IMR-90 (cell line): ENCODE results near the gene N4BP2. TPM values are rescaled to one million over a fixed set of nuclear protein-coding genes. Genes with fewer than 3 reads are reported as not detected.

Source experiments
- ATAC-seq: fragments of 200-7000 bp; cut with Tn5 transposase; 2 replicates; pipeline ENCODE4 v1.9.1; 2020; ENCODE audit warnings: low read depth, mild to moderate bottlenecking, moderate library complexity
- BruUV-seq: library from RNA; stranded (reverse); fragments of 400-500 nt; replicated peaks from 2 replicates; lab custom pipeline; 2021; lab: Mats Ljungman, UMichigan
- CTCF ChIA-PET: fragments of 300-600 bp; formaldehyde crosslinking; extraction: SDS; loops from one replicate; lab custom pipeline; 2021; ENCODE audit warnings: antibody characterized with exemption; lab: Yijun Ruan, JAX
- POLR2A ChIA-PET: fragments of 300-600 bp; sonication (Branson Sonifier 250); formaldehyde crosslinking; loops from one replicate; lab custom pipeline; 2022; ENCODE audit warnings: antibody characterized with exemption; ENCODE audit not compliant: unreplicated experiment; lab: Charles Lee
- DNase-seq: peaks from one replicate; pipeline ENCODE4 v3.0.0; 2013
- H2AFZ ChIP-seq: replicated peaks from 2 replicates; pipeline ENCODE3; 2013; ENCODE audit warnings: low read length, mild to moderate bottlenecking; ENCODE audit not compliant: poor library complexity
- H2AK5ac ChIP-seq: 2 replicates; pipeline ENCODE4 v1.6.1; 2013; ENCODE audit warnings: low read depth, low read length, inconsistent platforms
- H2AK9ac ChIP-seq: replicated peaks from 2 replicates; pipeline ENCODE3; 2013; ENCODE audit warnings: mild to moderate bottlenecking, low read depth, low read length, moderate library complexity; ENCODE audit not compliant: poor library complexity
- H2BK120ac ChIP-seq: 2 replicates; pipeline ENCODE4 v1.6.1; 2013; ENCODE audit warnings: low read depth, low read length, inconsistent platforms
- H2BK15ac ChIP-seq: 3 replicates; pipeline ENCODE4 v1.6.1; 2013; ENCODE audit warnings: low read depth, low read length, inconsistent platforms
- H2BK20ac ChIP-seq: 2 replicates; pipeline ENCODE4 v1.6.1; 2013; ENCODE audit warnings: low read depth, mild to moderate bottlenecking, inconsistent platforms, low read length, moderate library complexity
- H2BK5ac ChIP-seq: 2 replicates; pipeline ENCODE4 v1.6.1; 2013; ENCODE audit warnings: mild to moderate bottlenecking, low read depth, low read length, inconsistent platforms; ENCODE audit not compliant: poor library complexity, severe bottlenecking
- H3K14ac ChIP-seq: replicated peaks from 2 replicates; pipeline ENCODE4 v1.6.1; 2013; ENCODE audit warnings: low read depth, low read length, inconsistent platforms
- H3K18ac ChIP-seq: 2 replicates; pipeline ENCODE4 v1.6.1; 2013; ENCODE audit warnings: low read depth, low read length, control low read depth
- H3K23ac ChIP-seq: 2 replicates; pipeline ENCODE4 v1.6.1; 2013; ENCODE audit warnings: low read depth, low read length, inconsistent platforms
- H3K27ac ChIP-seq: 2 replicates; pipeline ENCODE4 v1.5.1; 2013; ENCODE audit warnings: mild to moderate bottlenecking, control low read depth, low read length; ENCODE audit not compliant: insufficient read depth
- H3K27me3 ChIP-seq: 2 replicates; pipeline ENCODE4 v1.6.1; 2013; ENCODE audit warnings: low read length; ENCODE audit not compliant: control insufficient read depth, insufficient read depth
- H3K36me3 ChIP-seq: 2 replicates; pipeline ENCODE4 v1.6.1; 2013; ENCODE audit warnings: low read length, mixed read lengths; ENCODE audit not compliant: control insufficient read depth, insufficient read depth
- H3K4ac ChIP-seq: 2 replicates; pipeline ENCODE4 v1.6.1; 2013; ENCODE audit warnings: low read depth, low read length, inconsistent platforms
- H3K4me1 ChIP-seq: 2 replicates; pipeline ENCODE4 v1.6.1; 2013; ENCODE audit warnings: low read length, mixed read lengths; ENCODE audit not compliant: control insufficient read depth, insufficient read depth
- H3K4me2 ChIP-seq: 2 replicates; pipeline ENCODE4 v1.6.1; 2013; ENCODE audit warnings: low read depth, mild to moderate bottlenecking, control low read depth, low read length, moderate library complexity
- H3K4me3 ChIP-seq: 2 replicates; pipeline ENCODE4 v1.5.1; 2013; ENCODE audit warnings: low read depth, mild to moderate bottlenecking, control low read depth, low read length, moderate library complexity; ENCODE audit not compliant: insufficient read depth
- H3K56ac ChIP-seq: 2 replicates; pipeline ENCODE4 v1.6.1; 2013; ENCODE audit warnings: low read length, inconsistent platforms; ENCODE audit not compliant: insufficient read depth; ENCODE audit errors: extremely low read depth
- H3K79me1 ChIP-seq, 2 experiments: 2 replicates each; pipeline ENCODE4 v1.6.1; 2013; ENCODE audit warnings: low read length in 2 of 2, inconsistent platforms in 1 of 2, low read depth in 1 of 2
- H3K9ac ChIP-seq: 2 replicates; pipeline ENCODE4 v1.6.1; 2013; ENCODE audit warnings: low read depth, low read length, control low read depth
- H3K9me1 ChIP-seq: 2 replicates; pipeline ENCODE4 v1.6.1; 2013; ENCODE audit warnings: low read length, inconsistent platforms; ENCODE audit not compliant: insufficient read depth
- H3K9me3 ChIP-seq: 2 replicates; pipeline ENCODE4 v1.6.1; 2013; ENCODE audit warnings: low read length; ENCODE audit not compliant: control insufficient read depth, insufficient read depth
- H4K20me1 ChIP-seq: 2 replicates; pipeline ENCODE4 v1.6.1; 2013; ENCODE audit warnings: low read length, inconsistent platforms; ENCODE audit not compliant: insufficient read depth
- H4K5ac ChIP-seq: 2 replicates; pipeline ENCODE4 v1.6.1; 2013; ENCODE audit warnings: mild to moderate bottlenecking, low read depth, low read length, control low read depth
- H4K8ac ChIP-seq, 2 experiments: 2 replicates each; pipeline ENCODE4 v1.6.1; 2013; ENCODE audit warnings: low read depth in 2 of 2, low read length in 2 of 2, control low read depth in 1 of 2, inconsistent platforms in 1 of 2
- H4K91ac ChIP-seq: 2 replicates; pipeline ENCODE4 v1.6.1; 2013; ENCODE audit warnings: low read depth, low read length, inconsistent platforms; ENCODE audit not compliant: insufficient read depth
- BHLHE40 ChIP-seq: fragments of 150-350 bp; IDR thresholded peaks from 2 replicates; pipeline ENCODE4 v1.6.1; 2016; ENCODE audit warnings: mild to moderate bottlenecking, low read depth, low read length
- FOS ChIP-seq: fragments of 150-350 bp; IDR thresholded peaks from 2 replicates; pipeline ENCODE4 v1.6.1; 2016; ENCODE audit warnings: low read depth, low read length
- MAZ ChIP-seq: IDR thresholded peaks from 2 replicates; pipeline ENCODE4 v1.6.1; 2012; ENCODE audit warnings: low read depth, mild to moderate bottlenecking, low read length, improper control_type of control experiment, moderate library complexity, borderline replicate concordance
- RAD21 ChIP-seq: IDR thresholded peaks from 2 replicates; pipeline ENCODE4 v1.6.1; 2012; ENCODE audit warnings: low read length, improper control_type of control experiment
- SMC3 ChIP-seq: fragments of 150-350 bp; IDR thresholded peaks from 2 replicates; pipeline ENCODE4 v1.6.1; 2016; ENCODE audit warnings: low read depth, mild to moderate bottlenecking, antibody characterized with exemption, low read length, moderate library complexity
- WGBS, 2 experiments: methylation state at CpG; one replicate each; pipeline versions ENCODE4 v1.1.5 to v1.1.7; 2013; ENCODE audit warnings: missing lambda C conversion rate in 2 of 2; ENCODE audit not compliant: insufficient read length in 1 of 2; ENCODE audit errors: extremely low coverage in 2 of 2; 5-methylcytosine and 5-hydroxymethylcytosine counted together
- dilution Hi-C: fragments of 300-500 bp; cut with HindIII; formaldehyde crosslinking; loops from one replicate; pipeline ENCODE4 v1.14.3; 2018; ENCODE audit warnings: low sequenced_read_pairs; ENCODE audit not compliant: unreplicated experiment
- in situ Hi-C: fragments of 300-500 bp; cut with MboI; formaldehyde crosslinking; loops from 3 replicates; pipeline ENCODE4 v1.14.3; 2019; ENCODE audit warnings: low sequenced_read_pairs, inconsistent platforms, mixed read lengths
- intact Hi-C: fragments of 100-400 bp; cut with micrococcal nuclease; formaldehyde crosslinking; loops from 2 replicates; pipeline ENCODE4 v1.10.0; 2022
- polyA plus RNA-seq, 3 experiments: library from polyadenylated mRNA; depleted of rRNA; stranded (reverse); fragments of >200 nt; gene quantifications; 2 replicates each; pipeline ENCODE4 v1.2.3, GENCODE V29; 2012; ENCODE audit warnings: low replicate concordance in 1 of 3
- total RNA-seq: library from RNA; depleted of rRNA; stranded (reverse); fragments of >200 nt; gene quantifications from 2 replicates; pipeline ENCODE4 v1.2.3, GENCODE V29; 2012
- TF ChIP-seq, protein P1 (sequence below): conservative IDR thresholded peaks from 2 replicates; pipeline ENCODE4 v1.5.1; 2012; ENCODE audit warnings: mild to moderate bottlenecking, low read depth, low read length, improper control_type of control experiment

The N4BP2 gene
- total and polyA plus RNA-seq, 2 of the 4 experiments (the other 2 are of a cell fraction), result 0.84 to 2.2 TPM

DNA sequence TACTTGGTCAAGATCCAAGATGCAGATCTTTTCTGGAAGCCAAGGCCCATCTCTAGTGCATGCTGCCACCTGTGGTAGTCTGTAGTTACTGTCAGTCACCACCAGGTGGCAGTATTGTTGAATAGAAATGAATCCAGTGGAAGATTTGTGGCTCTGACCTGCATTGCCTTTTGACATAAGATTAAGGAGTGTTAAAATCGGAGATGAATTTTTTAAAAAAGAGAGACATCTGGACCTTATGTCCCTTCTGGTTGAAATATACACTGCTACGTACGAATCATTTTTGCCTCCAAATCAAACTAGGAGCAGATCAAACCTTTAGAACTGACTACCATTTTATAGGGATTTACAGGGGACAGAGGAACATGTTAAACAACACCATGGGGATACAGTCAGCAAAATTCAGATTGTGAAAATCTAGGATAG, 93.3 kb downstream of the N4BP2 start:
- H3K79me1 ChIP-seq, result no peaks in the 10 kb centered on the region
- no peak overlapping the region for H2BK15ac ChIP-seq
- CTCF ChIA-PET, result interaction anchor here (0.7 kb wide), 1 partner anchor 106 kb away, joined by 3 read pairs; no protein-coding TSS in a partner anchor
- no peak overlapping the region for H4K91ac ChIP-seq
- TF ChIP-seq SMC3, result peak; percentile 75
- TF ChIP-seq BHLHE40, result no peak
- peak; percentile 79 for TF ChIP-seq RAD21
- TF ChIP-seq FOS, result no peak
- no peak for TF ChIP-seq MAZ
- TF ChIP-seq, protein P1, sequence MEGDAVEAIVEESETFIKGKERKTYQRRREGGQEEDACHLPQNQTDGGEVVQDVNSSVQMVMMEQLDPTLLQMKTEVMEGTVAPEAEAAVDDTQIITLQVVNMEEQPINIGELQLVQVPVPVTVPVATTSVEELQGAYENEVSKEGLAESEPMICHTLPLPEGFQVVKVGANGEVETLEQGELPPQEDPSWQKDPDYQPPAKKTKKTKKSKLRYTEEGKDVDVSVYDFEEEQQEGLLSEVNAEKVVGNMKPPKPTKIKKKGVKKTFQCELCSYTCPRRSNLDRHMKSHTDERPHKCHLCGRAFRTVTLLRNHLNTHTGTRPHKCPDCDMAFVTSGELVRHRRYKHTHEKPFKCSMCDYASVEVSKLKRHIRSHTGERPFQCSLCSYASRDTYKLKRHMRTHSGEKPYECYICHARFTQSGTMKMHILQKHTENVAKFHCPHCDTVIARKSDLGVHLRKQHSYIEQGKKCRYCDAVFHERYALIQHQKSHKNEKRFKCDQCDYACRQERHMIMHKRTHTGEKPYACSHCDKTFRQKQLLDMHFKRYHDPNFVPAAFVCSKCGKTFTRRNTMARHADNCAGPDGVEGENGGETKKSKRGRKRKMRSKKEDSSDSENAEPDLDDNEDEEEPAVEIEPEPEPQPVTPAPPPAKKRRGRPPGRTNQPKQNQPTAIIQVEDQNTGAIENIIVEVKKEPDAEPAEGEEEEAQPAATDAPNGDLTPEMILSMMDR, result peak; percentile 74
- H3K14ac ChIP-seq, result no peak overlapping the region
- WGBS, 2 experiments, result no CpG with 5 or more reads among the region's 3 CpGs
- no peaks in the 10 kb centered on the region for H3K9me1 ChIP-seq
- no peak overlapping the region for H3K27ac ChIP-seq
- POLR2A ChIA-PET, result interaction anchor here (0.6 kb wide), 1 partner anchor 994 kb away, joined by 3 read pairs; no protein-coding TSS in a partner anchor
- no peak overlapping the region for H4K8ac ChIP-seq
- in situ Hi-C loops (no loop called here), intact Hi-C loops (loop anchor here (1.0 to 5.0 kb wide), 3 partner anchors 159 to 582 kb away; no protein-coding TSS in a partner anchor), dilution Hi-C loops (no loop called here)
- no peak overlapping the region for H3K23ac ChIP-seq
- no peak overlapping the region for H3K9ac ChIP-seq
- no peak overlapping the region for H3K4me3 ChIP-seq
- no peak overlapping the region for H2AK5ac ChIP-seq
- no peak overlapping the region for H3K56ac ChIP-seq
- no peak overlapping the region for H2BK5ac ChIP-seq
- no peaks in the 10 kb centered on the region for H3K36me3 ChIP-seq
- DNase-seq (peak; percentile 67), ATAC-seq (peak; percentile 75)
- no peaks in the 10 kb centered on the region for H3K4me1 ChIP-seq
- no peak overlapping the region for H3K4me2 ChIP-seq
- no peak overlapping the region for H2AFZ ChIP-seq
- no peak overlapping the region for H4K5ac ChIP-seq
- H3K9me3 ChIP-seq, result no peaks in the 10 kb centered on the region
- H2AK9ac ChIP-seq, result no peak overlapping the region
- H3K18ac ChIP-seq, result no peak overlapping the region
- no TSS peak for BruUV-seq
- H2BK20ac ChIP-seq, result no peak overlapping the region
- H3K4ac ChIP-seq, result no peak overlapping the region
- no peaks in the 10 kb centered on the region for H4K20me1 ChIP-seq
- H2BK120ac ChIP-seq, result no peak overlapping the region
- H3K27me3 ChIP-seq, result no peaks in the 10 kb centered on the region
